ENCODE measurements around the gene PFDN4.

DNA sequence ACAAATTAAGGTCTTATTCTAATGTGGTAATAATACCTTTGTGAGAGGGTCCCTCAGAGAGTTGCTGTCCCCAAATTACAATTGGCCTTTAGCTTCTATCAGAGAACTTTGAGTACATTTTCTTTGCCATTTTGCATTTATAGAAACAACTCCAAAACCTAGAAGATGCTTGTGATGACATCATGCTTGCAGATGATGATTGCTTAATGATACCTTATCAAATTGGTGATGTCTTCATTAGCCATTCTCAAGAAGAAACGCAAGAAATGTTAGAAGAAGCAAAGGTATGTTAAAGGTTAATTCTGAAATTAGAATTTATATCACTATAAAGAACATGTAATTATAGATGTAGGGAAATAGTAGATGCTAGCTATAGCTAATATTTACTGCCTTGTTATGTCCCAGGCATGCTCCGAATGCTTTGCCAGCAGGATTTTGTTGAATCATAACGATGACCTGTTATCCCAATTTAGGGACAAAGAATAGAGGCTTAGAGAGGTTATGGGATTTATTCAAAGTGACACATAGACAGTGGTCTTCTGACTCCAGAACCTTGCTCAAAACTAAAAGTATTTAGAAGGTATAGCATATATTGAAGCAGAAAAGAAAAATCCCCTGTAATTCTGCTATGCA lies 7.4 kb downstream of the PFDN4 start:
- TF ChIP-seq CTCF (IDR thresholded peaks at IDR 0.05), result no peak
- TF ChIP-seq POLR2A (IDR thresholded peaks at IDR 0.05), result no peak

All from lower leg skin (tissue), 3 donors.